ENCODE data around the gene SMAD7.

The SMAD7 gene

DNA sequence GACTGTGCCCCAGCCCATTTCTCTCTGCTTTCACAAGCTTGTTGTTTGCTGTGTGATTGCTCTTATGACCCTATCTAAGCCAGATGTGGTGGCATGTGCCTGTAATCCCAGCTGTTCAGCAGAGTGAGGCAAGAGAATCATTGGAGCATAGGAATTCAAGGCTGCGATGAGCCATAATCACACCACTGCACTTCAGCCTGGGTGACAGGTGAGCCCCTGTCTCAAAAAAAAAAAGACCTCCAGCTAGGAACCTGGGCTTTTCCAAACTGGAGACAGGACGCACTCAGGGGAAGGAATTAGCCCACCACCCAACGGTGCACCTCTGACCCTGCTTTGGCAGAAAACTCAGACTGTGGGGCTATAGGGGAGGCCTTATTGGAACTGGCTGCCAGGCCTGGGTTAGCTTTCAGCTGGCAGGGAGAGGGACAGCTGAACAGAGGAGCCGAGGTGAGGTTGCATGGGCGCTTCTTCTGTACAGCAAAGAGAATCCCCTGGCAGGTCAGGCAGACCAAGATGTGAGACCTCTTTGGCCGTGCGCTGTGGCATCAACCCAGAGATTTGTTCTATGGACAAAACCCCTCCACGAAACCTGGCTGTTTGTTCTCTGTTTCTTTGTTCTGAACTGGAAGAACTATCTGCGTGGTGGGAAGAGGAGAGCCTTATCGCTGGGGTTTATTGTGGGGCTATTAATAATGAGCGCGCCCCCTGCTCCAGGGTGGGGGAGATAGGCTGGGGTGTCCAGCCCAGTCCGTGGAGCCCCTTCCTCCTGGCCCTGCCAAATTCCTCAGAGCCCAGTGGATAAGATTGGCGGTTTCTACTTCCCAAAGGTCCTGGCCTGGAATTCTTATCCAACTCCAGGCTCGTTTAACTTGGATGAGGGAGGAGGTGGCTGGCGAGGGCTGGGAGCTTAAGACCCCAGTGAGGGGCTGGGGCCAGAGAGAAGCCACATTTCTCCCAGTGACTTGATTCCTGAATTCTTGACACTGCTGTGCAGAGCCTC is 38.8 kb upstream of the SMAD7 start:
- no peak for TF ChIP-seq CTCF (IDR thresholded peaks at IDR 0.05; ENCODE audit: insufficient read depth, low read length, poor library complexity, severe bottlenecking)
- no peak for DNase-seq (ENCODE audit: extremely low read depth, insufficient read length)
- H3K27me3 ChIP-seq (replicated peaks; ENCODE audit: control insufficient read depth, insufficient read depth, low read length) = no peaks in the 10 kb centered on the region
- no peak overlapping the region for H3K4me3 ChIP-seq (replicated peaks; ENCODE audit: low read depth, low read length)
- H3K36me3 ChIP-seq (ENCODE audit: control insufficient read depth, insufficient read depth, low read length) = no peaks in the 10 kb centered on the region

GRCh38 chr18:48988508-48989303 is 37.9 kb upstream of the SMAD7 start:
- Histone ChIP-seq H3K27me3 (replicated peaks; ENCODE audit: control insufficient read depth, insufficient read depth, low read length) (no peaks in the 10 kb centered on the region), H3K4me3 (replicated peaks; ENCODE audit: low read depth, low read length) (no peak overlapping the region), H3K36me3 (ENCODE audit: control insufficient read depth, insufficient read depth, low read length) (no peaks in the 10 kb centered on the region)
- no peak for DNase-seq (ENCODE audit: extremely low read depth, insufficient read length)
- TF ChIP-seq CTCF (IDR thresholded peaks at IDR 0.05; ENCODE audit: insufficient read depth, low read length, poor library complexity, severe bottlenecking) = no peak

DNA sequence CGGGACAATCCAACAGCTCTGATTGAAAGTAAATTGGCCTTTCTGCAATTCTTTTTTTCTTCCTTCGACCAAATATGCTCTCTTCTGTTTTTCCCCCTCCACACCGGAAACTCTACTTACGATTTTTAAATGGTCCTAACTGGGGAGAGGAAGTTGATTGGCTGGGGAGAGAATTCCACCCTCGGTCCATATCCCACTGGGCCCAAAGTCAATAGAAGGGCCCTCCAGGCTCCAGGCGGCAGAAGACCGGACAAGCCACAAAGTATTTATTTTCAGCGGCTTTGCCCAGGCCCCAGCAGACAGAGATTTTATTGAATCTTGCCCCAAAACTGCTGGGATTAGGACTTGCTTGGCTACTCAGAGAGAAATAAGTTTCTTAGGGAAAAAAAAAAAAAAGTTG is 37.1 kb upstream of the SMAD7 start:
- Histone ChIP-seq H3K4me3 (replicated peaks; ENCODE audit: low read depth, low read length) (no peak overlapping the region), H3K36me3 (ENCODE audit: control insufficient read depth, insufficient read depth, low read length) (no peaks in the 10 kb centered on the region), H3K27me3 (replicated peaks; ENCODE audit: control insufficient read depth, insufficient read depth, low read length) (no peaks in the 10 kb centered on the region)
- no peak for TF ChIP-seq CTCF (IDR thresholded peaks at IDR 0.05; ENCODE audit: insufficient read depth, low read length, poor library complexity, severe bottlenecking)
- DNase-seq (ENCODE audit: extremely low read depth, insufficient read length) = no peak

GRCh38 chr18:48986851-48987761 is 36.3 kb upstream of the SMAD7 start:
- DNase-seq (ENCODE audit: extremely low read depth, insufficient read length) = no peak
- no peaks in the 10 kb centered on the region for H3K27me3 ChIP-seq (replicated peaks; ENCODE audit: control insufficient read depth, insufficient read depth, low read length)
- H3K4me3 ChIP-seq (replicated peaks; ENCODE audit: low read depth, low read length) = no peak overlapping the region
- H3K36me3 ChIP-seq (ENCODE audit: control insufficient read depth, insufficient read depth, low read length) = no peaks in the 10 kb centered on the region
- TF ChIP-seq CTCF (IDR thresholded peaks at IDR 0.05; ENCODE audit: insufficient read depth, low read length, poor library complexity, severe bottlenecking) = no peak

DNA sequence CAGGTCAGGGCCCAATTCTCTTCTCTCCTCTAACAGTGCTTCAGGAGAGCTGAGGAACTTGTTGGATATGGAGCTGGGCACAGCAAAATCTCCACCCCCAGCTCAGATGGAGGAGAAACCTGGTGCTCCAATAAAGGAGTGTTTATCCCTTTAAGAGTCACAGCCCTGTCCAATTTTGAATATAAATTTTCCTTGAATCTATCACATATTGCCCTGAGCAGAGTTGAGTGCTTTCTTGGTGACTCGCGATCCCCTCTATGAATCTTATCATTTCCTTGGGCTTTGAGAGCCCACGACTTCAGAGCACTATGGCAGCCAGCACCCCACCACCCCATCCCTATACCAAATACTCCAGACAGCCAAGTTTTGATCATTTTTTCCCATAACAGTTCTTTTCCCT is 34.4 kb upstream of the SMAD7 start:
- Histone ChIP-seq H3K27me3 (replicated peaks; ENCODE audit: control insufficient read depth, insufficient read depth, low read length) (no peaks in the 10 kb centered on the region), H3K36me3 (ENCODE audit: control insufficient read depth, insufficient read depth, low read length) (no peaks in the 10 kb centered on the region), H3K4me3 (replicated peaks; ENCODE audit: low read depth, low read length) (no peak overlapping the region)
- no peak for TF ChIP-seq CTCF (IDR thresholded peaks at IDR 0.05; ENCODE audit: insufficient read depth, low read length, poor library complexity, severe bottlenecking)
- no peak for DNase-seq (ENCODE audit: extremely low read depth, insufficient read length)

All from GM06990 (cell line).